Stimulated activated CD4-positive, alpha-beta T cell treated with anti-CD3 and anti-CD28 coated beads, Interleukin-12 subunit alpha, Interleukin-12 subunit beta, amount 100 ng/mL, for 4 hours (primary cell): Measurements from ENCODE around the gene CHTF18.

Experiments used
- DNase-seq: peaks from one replicate; pipeline ENCODE4 v3.0.0-alpha.2; 2020

CHTF18 gene

DNA sequence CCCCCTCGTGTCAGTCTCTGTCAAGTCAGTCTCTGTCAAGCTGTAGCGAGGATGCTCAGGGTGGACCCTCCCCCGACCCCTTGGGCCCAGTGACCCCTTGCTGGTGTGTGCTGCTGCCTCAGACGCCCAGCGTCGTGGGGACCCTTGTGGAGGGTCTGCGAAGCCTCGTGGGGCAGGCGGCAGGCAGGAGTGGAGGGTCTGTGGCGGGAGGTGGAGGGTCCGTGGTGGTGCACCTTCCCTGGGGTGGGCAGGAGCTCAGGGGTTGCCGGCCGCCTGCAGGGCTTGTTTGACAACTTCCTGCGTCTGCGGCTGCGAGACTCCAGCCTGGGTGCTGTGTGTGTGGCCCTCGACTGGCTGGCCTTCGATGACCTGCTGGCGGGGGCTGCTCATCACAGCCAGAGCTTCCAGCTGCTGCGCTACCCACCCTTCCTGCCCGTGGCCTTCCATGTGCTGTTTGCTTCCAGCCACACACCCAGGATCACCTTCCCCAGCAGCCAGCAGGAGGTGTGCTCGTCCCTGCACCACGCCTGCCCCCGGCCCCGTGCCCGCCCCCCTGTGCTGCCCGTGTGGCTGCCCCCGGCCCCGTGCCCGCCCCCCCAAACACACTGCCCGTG, 6.5 kb downstream of the CHTF18 start:
- DNase-seq = no peak

DNA sequence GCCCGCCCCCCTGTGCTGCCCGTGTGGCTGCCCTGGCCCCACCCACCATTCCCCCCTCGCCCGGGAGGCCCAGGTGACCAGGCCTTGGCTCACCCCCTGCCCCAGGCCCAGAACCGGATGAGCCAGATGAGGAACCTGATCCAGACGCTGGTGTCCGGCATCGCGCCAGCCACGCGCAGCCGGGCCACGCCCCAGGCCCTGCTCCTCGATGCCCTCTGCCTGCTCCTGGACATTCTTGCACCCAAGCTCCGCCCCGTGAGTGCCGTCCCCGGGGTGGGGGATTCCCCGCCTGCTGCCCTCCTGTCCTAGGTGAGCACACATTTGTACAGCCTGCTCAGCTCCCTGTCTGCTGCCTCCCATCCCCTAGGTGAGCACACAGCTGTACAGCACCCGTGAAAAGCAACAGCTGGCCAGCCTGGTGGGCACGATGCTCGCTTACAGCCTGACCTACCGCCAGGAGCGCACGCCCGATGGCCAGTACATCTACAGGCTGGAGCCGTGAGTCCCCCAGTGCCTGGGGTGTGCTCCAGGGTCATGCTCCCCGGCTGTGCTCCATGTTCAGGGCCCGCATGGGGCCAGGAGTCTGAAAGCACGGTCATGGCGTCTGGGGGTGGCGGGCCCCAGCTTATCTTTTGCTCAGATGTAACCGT, 7.3 kb downstream of the CHTF18 start:
- no peak for DNase-seq

GRCh38 chr16:796296-797119, 8.1 kb downstream of the CHTF18 start:
- DNase-seq = no peak

GRCh38 chr16:797120-797420, 8.7 kb downstream of the CHTF18 start:
- no peak for DNase-seq

DNA sequence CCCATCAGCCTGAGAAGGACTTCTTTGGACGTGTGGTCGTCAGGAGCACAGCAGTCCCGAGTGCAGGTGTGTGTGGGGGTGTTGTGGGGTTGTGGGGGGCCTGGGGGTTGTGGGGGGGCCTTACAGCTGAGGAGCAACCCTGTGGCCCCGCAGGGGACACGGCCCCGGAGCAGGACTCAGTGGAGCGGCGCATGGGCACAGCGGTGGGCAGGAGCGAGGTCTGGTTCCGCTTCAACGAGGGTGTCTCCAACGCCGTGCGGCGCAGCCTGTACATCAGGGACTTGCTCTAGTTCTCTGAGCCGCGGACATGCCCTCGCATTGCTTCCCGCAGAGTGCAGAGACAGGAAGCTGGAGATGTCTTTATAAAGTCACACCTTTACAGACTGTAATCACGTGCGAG, 9.3 kb downstream of the CHTF18 start:
- DNase-seq = no peak

GRCh38 chr16:798666-799065, 10.2 kb downstream of the CHTF18 start:
- DNase-seq = no peak

- no peak for DNase-seq
Observed at GRCh38 chr16:799111-799947, 10.9 kb downstream of the CHTF18 start.

DNA sequence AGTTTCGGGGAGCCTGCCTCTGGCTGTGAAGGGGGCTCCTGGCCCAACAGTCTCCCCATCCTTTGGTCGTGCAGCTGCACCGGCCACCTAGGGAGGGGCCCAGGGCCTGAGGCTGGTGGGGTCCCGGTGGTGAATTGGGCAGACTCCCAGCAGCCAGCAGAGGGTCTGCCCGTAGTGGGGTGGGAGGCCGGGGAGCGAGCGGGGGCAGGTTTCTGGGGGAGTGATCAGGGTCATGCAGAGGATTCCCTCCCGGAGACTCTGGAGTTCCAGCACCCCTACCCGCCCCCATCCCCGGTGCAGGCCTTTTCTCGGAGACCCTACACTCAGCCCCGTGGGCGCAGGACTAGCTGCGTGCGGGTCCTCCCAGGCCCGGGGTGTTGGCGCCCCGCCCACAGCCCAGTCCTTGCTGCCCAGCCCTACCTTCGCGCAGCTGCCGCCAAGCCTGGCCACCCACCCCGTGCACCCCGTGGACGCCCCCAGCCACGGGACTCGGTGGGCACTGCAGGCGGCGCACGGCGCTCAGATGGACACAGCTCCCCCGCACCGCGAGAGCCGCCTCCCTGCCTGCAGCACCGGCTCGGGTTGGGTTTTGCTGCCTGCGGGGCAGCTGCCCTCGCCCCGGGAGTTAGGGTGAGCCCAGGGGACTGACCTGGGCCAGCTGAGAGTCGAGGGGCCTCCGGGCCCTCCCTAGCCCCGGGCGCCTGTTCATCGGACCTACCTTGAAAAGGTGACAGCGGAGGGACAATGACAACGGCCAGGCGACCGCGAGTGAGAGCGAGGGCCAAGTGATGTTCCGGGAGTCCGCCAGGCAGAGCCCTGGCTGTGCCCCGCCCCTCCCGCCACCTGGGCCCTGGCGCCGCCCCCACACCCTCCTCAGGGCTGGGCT, 11.8 kb downstream of the CHTF18 start, which contains the start of gene GNG13:
GNG13 (minus strand) TSS at position 787 of the 886 bp plus-strand sequence. CDS start 1,657 bp downstream, outside the sequence.
- DNase-seq = no peak

DNA sequence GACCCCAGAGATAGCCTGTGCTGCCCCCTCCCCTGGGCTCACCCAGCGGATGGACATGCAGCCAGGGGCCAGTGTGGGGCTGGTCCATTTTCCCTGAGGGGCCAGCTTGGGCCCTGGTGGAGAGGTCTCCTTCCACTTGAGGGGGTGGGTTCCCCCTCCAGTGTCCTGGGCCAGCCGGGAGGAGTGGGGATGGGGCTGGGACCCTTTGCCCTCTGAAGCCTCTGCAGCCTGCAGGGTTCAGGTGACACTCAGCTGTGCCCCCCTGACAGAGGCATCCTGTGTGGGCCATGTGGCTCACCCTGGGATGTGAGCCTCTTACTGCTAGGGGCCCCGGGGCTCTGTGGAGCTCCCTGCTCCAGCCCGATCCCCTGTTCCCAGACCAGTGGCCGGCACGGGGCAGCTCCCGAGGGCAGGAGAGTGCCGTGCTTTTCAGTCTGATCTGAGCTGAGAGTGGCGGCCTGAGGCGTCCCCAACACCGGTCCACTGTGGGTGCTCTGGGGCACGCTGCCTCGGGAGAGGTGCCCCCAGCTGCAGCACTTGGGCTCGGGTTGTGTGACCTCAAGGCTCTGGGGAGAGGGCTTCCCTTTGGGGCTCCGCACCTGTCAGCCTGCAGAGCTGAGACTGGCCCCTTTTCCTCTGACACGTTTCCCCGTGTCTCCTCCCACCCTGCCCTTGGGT, 12.6 kb downstream of the CHTF18 start:
- no peak for DNase-seq

DNA sequence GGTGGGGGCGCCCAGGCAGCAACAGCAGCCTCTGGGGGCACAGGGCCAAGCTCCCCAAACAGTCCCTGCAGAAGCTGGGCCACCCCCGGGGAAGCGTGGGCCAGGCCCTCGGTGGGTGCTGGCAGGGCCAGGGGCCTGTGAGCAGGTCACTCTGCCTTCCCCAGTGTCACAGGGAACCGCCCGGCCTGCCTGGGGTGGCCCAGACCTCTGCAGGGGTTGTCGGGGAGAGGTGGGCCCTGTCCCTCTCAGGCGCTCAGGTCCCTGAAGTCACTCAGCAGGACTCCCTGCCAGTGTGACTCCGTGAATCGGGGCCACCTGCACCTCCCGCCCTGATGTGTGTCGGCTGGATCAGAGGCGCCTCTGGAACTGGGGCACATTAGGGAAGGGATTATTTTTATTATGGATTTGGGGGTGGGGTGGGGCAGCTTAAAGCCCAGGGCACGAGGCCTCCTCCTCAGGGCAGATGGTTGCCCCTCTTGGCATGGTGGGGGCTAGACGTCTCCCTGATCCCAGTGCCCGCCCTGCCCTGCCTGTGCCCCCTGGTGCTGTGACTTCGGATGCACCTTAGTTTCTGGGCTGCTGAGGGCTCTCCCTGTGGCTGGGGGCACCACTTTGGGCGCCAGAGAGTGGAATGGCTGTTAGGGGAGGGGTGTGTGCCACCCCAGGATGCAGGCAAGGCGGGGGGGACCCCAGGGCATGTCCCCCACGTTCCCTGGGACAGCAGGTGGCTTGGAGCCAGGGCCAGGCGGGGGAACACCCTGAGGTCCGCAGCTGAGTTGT, 13.4 kb downstream of the CHTF18 start:
- no peak for DNase-seq

- no peak for DNase-seq
Observed at GRCh38 chr16:802461-802860, 14.0 kb downstream of the CHTF18 start.

GRCh38 chr16:802914-803753, 14.7 kb downstream of the CHTF18 start:
- DNase-seq = no peak

DNA sequence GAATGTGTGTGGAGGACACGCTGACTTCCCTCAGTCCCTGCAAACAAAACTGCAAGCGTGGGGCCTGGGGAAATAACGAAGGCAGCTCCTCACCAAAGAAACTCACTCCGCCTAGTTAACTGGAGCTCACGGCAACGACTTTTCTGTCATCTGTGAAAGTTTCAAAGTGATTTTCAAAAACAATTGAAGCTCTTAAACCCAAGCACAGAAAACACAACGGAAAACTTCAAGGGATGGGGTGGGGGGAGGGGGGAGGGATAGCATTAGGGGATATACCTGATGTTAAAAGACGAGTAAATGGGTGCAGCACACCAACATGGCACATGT, 15.3 kb downstream of the CHTF18 start:
- DNase-seq = no peak

DNA sequence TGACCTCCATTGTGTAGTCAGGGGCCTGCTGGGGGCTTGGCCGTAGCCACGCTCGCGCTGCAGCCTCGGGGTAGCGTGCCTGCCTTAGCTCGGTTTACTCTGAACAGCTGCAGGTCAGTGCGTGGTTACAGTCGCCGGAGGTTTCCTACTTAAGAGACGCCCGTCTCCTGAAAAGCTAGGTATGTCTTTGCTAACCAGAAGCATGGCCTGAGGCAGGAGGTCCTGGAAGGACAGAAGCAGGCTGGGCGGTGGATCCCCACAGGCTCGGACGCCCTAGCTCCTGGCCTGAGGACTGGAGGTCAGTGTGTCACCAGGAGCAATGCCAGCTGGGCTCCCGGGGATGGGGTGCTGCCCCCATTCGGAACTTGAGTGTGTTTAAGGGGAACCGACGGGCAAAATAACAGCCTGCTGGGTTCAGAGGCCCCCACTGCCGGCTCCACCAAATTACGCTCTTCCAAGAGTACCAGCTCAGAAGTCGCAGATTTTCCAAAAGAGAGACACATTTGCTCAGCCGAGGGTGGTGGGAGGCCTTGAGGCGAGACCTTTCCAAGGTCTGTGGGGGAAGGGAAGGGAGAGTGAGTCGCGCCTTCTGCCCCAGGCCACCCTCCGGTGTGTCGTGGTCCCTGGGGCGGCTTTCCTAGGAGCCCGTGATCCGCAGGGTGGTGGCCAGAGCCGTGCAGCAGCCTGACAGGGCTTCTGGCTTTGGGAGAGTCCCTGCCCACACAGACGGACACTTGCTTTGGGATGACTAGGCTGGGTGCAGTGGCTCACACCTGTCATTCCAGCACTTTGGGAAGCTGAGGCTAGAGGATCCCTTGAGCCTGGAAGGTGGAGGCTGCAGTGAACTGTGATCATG, 16.0 kb downstream of the CHTF18 start:
- DNase-seq = no peak

GRCh38 chr16:805474-805873, 17.1 kb downstream of the CHTF18 start:
- DNase-seq = no peak

DNA sequence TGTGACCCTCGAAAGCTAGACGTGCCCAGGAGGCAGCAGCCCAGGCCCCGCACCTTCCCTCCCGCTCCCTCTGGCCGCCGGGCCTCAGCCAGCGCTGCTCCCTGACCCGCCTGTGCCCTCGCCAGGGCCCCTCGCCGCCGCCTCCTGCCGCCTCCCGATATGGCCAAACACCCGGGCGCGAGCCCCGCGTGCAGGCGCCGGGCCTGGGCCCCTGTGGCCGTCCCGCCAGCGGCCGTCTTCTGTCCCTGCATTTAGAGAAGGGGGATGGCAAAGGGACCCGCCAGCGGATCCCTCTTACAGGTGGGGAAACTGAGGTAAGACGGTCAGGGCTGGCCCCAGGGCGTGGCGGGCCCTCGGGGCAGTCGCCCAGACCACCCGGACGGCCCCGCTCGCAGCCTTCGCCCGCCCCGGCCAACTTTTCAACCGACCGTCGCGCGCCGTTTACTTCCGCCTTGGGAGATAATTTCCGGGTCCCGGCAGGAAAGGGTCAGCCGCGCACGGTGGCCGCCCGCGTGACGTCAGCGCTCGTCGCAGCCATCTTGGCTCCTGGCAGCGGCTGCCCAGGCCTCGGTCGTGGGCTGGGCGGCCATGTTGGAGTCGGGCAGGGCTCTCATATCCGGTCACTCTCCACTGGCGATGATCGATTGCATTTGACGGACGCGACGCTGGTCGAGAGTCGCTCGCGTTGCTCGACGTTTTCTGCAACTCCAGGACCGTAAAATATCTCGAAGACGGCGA, 19.1 kb downstream of the CHTF18 start:
- peak; percentile 82 for DNase-seq

DNA sequence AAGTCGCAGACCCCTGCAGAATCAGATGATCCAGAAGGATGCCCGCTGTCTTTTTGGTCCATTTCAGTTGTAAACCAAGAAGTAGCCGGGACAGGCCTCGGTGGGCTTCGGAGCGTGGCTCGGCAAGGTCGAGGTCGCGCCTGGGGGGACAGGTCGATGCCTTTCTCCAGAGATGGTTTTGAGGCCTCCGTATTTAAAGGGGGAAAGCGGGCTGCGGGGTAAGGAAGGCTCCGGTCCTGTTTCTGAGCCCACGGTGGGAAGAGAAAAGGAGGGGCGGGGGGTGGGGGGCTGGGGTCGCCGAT, 19.6 kb downstream of the CHTF18 start:
- DNase-seq = no peak

DNA sequence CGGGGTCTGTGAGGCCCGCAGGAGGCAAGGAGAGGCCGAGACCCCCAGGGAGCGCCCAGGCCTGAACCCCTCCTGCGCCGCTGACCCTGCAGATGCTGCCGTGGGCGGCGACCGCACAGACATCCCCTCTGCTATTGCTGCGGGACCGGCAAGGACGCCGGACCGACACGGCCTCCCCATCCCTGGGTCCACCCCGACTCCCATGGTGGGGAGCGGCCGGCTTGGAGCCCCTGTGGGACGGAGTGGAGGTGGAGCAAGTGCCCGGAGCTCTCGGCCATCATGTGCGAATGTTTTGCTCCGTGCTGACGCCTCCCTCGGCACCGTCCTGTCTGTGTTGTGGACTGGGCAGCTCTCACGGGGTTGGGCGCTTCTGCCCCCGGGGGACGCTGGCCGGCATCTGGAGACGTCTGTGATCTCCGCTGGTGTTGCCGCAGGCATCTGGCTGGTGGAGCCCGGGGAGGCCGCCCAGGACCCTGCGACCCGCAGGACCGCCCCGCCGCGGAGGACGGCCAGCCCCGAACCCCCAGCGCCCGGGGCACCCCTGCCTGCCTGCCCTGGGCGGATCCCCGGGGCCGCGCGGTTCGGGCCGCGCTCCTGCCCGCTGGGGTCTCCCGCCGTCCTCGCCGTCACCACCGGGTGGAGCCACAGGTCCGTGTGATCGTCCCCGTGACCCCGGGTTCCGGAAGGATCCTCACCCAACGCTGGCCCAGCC, 24.9 kb downstream of the CHTF18 start:
- peak; percentile 58 for DNase-seq
